ENCODE measurements around the gene GPSM1. TPM values are rescaled to one million over a fixed set of nuclear protein-coding genes. Genes with fewer than 3 reads are reported as not detected.

GPSM1 gene
- total RNA-seq, 3 donors from 2014 or later, result 2.4 to 15.0 (median 4.2) TPM

DNA sequence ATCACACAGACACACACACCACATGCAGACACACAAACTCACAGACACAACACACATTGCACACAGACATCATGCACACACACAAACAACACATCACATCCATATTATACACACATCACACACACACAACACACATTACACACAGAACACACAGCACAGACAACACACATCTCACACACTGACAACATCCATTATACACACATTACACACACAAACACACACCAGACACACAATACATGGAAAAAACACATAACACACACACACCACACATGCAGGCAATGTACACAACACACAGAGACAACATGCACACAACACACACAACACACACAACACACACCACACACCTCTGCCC, 18.7 kb upstream of the GPSM1 start:
- intact Hi-C loops (cut with DNase I, micrococcal nuclease), result no loop called here
- H3K36me3 ChIP-seq (ENCODE audit: low read depth), result no peaks in the 10 kb centered on the region
- no peak overlapping the region for H3K4me3 ChIP-seq
- no peak for TF ChIP-seq CTCF (IDR thresholded peaks at IDR 0.05)
- peaks cover 8% of the 10 kb centered on the region for H3K4me1 ChIP-seq (ENCODE audit: low read depth)
- H3K9me3 ChIP-seq, result no peaks in the 10 kb centered on the region
- DNase-seq (no peak), ATAC-seq (no peak)

DNA sequence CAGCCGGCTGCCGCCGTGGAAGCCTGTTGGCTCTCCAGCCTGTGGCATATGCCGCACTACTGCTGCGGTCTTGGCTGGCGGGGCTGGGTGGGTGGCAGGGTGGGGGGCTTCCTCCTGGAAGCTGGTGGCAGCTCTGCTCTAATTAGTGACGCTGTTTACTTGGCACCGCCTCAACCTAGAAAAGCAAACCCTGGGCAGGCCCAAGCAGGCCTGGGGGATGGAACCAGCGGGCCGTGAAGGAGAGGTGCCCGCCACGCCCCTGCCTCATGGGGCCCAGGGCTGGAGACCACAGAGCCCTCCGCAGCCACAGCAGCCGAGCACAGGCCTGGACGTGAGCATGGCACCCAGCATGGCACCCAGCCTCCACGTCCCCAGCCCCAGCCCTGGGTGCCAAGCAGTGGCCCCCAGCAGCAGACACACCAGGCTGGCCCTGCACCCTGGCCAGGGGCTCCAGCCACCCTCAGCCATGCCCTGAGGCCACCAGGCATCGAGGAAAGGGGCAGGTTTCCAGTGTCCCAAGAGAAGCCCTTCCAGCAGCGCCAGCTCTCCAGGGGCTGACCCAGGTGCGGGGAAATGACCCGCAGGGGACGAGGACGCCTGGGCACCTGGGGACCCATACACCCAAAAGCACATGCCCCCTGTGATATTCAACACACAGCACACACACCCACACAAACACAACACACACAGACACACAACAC, 18.1 kb upstream of the GPSM1 start:
- intact Hi-C loops (cut with DNase I, micrococcal nuclease), result no loop called here
- DNase-seq (no peak), ATAC-seq (no peak)
- Histone ChIP-seq H3K4me1 (ENCODE audit: low read depth) (peaks cover 8% of the 10 kb centered on the region), H3K4me3 (no peak overlapping the region), H3K9me3 (no peaks in the 10 kb centered on the region), H3K36me3 (ENCODE audit: low read depth) (no peaks in the 10 kb centered on the region)
- TF ChIP-seq CTCF (IDR thresholded peaks at IDR 0.05), result no peak

DNA sequence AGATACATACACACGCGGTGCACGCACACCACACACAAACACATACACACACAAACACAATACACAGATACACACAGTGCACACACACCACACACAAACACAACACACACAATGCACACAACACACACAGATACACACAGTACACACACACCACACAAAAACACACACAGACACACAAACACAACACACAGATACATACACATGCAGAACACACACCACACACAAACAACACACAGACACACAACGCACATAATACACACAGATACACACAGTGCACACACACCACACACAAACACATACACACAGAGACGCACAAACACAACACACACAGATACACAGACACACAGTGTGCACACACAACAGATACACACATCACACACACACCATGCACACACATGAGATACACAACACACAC, 17.5 kb upstream of the GPSM1 start:
- Histone ChIP-seq H3K4me1 (ENCODE audit: low read depth) (peaks cover 8% of the 10 kb centered on the region), H3K9me3 (no peaks in the 10 kb centered on the region), H3K36me3 (ENCODE audit: low read depth) (no peaks in the 10 kb centered on the region), H3K4me3 (no peak overlapping the region)
- intact Hi-C loops (cut with DNase I, micrococcal nuclease), result no loop called here
- DNase-seq, result no peak
- no peak for ATAC-seq
- TF ChIP-seq CTCF (IDR thresholded peaks at IDR 0.05), result no peak

- H3K9me3 ChIP-seq, result no peaks in the 10 kb centered on the region
- ATAC-seq (peak; percentile 34), DNase-seq (peak in 1 of 3 donors; percentile 15)
- intact Hi-C loops (cut with DNase I, micrococcal nuclease), result no loop called here
- peaks cover 8% of the 10 kb centered on the region for H3K4me1 ChIP-seq (ENCODE audit: low read depth)
- no peaks in the 10 kb centered on the region for H3K36me3 ChIP-seq (ENCODE audit: low read depth)
- H3K4me3 ChIP-seq, result no peak overlapping the region
- TF ChIP-seq CTCF (IDR thresholded peaks at IDR 0.05), result no peak
These were observed 16.9 kb upstream of the GPSM1 start for GRCh38 chr9:136310273-136311030.

DNA sequence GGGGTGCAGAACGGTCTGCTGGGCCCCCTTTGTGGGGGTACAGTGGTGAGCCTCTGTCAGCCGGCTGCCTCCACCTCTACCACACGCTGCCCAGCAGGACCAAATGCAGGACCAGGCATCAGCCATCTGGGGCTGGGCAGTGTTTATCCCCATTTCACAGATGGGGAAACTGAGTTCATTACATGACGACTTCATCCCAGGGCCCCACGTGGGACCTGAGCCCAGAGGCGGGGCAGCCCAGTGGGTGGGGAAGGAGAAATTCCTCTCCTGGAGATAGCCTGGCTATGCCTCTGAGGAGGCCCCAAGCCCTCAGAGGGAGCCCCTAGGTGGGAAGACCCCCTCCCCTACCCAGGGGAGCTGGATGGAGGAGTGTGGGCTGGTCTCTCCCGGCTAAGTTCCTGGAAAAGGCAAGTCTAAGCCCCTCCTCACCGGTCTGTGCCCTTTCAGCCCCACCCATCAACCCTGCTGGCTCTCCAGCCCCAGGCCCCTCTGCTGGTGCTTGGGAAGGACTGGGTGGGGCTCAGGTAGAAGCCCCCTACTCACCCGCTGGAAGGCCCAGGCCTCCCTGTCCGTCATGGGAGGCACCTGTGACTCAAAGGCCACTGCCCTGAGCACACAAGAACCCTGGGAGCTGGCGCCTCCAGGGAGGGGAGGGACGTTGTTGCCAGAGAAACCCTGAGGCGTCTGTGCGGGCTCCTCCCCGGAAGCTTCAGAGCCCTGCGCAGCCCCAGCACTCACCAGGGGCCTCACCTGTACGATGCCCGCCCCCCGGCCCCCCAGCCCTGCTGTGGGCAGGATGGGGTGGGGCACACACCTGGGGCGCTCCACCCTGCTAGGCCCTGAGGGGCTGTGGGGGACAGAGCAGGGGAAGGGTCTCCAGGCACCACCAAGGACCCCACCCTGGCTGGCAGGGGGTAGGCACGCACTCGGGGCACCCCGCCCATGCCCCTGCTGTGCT, 16.0 kb upstream of the GPSM1 start:
- Histone ChIP-seq H3K9me3 (no peaks in the 10 kb centered on the region), H3K36me3 (ENCODE audit: low read depth) (no peaks in the 10 kb centered on the region), H3K4me1 (ENCODE audit: low read depth) (peaks cover 8% of the 10 kb centered on the region), H3K4me3 (no peak overlapping the region)
- peak; percentile 66 to 76 (median 67) for DNase-seq
- ATAC-seq, result peak; percentile 91
- no peak for TF ChIP-seq CTCF (IDR thresholded peaks at IDR 0.05)
- intact Hi-C loops (cut with DNase I, micrococcal nuclease), result no loop called here

Measured in mucosa of descending colon (tissue), 3 donors.